ENCODE results near the gene FLRT1.

The FLRT1 gene

GRCh38 chr11:64064374-64065140 is 28.8 kb downstream of the FLRT1 start:
- in situ Hi-C loops (cut with MboI; ENCODE audit: low sequenced_read_pairs): no loop called here

DNA sequence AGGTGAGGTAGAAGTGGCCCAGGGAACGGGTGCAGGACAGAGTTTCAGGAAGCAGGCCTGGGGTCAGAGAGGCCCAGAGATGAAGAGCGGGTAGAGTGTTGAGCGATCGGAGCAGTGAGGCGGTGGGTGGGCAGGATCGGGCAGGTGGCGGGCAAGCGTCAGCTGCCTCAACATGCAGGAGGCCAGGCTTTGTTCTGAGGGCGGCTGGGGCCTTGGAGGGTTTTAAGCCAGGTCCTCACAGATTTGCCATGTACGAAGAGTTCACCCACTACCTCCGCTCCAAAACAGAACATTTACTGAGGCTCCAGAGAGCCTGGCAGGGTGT is 29.4 kb downstream of the FLRT1 start:
- in situ Hi-C loops (cut with MboI; ENCODE audit: low sequenced_read_pairs): no loop called here

DNA sequence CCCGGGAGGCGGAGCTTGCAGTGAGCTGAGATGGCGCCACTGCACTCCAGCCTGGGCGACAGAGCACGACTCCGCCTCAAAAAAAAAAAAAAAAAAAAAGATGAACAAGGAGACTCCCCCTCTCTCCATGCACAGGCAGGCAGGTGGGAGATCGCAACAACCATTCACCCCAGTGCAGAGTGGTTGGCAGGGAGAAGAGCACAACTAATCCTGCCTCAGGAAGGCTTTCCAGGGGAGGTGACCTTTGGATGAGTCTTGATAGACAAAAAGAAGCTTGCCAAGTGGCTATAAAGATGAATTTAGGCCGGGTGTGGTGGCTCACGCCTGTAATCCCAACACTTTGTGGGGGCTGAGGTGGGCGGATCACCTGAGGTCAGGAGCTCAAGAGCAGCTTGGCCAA is 30.0 kb downstream of the FLRT1 start:
- in situ Hi-C loops (cut with MboI; ENCODE audit: low sequenced_read_pairs): no loop called here

DNA sequence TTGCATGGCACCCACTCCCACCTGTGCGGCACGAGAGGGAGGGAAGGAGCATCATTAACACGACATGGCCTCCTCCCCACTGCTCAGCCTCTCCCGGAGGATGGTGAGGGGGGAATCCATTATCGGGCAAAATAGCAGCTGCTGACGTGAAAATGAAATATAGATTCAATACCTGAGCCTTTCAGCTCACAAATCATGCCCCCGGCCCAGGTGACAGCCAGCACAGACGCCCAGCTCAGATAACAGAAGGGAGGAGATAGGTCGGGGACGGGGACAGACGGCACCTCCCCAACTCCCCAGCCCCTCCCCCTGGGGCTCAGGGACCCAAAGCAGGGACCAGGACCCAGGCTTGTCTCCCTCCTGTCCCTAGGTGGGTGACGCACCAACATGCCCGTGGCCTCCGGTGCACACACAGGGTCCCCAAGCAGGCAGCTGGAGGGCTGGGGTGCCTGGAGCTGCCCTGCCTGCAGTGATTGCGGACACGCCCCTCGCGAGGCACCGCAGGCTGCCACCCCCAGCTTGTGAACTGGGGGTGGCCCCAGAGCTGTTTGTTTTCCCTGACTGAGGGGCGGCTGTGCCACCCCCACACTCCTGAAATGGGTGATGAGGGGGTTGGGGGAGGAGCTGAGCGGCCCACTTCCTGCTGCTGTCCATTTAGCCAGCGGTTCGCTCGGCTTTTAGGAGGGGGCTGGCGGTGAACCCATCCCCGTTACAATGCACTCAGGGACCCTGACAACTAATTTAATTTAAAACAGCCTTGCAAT is 31.7 kb downstream of the FLRT1 start:
- in situ Hi-C loops (cut with MboI; ENCODE audit: low sequenced_read_pairs): no loop called here

- in situ Hi-C loops (cut with MboI; ENCODE audit: low sequenced_read_pairs): no loop called here
These were observed 33.1 kb downstream of the FLRT1 start for GRCh38 chr11:64068705-64069400.

DNA sequence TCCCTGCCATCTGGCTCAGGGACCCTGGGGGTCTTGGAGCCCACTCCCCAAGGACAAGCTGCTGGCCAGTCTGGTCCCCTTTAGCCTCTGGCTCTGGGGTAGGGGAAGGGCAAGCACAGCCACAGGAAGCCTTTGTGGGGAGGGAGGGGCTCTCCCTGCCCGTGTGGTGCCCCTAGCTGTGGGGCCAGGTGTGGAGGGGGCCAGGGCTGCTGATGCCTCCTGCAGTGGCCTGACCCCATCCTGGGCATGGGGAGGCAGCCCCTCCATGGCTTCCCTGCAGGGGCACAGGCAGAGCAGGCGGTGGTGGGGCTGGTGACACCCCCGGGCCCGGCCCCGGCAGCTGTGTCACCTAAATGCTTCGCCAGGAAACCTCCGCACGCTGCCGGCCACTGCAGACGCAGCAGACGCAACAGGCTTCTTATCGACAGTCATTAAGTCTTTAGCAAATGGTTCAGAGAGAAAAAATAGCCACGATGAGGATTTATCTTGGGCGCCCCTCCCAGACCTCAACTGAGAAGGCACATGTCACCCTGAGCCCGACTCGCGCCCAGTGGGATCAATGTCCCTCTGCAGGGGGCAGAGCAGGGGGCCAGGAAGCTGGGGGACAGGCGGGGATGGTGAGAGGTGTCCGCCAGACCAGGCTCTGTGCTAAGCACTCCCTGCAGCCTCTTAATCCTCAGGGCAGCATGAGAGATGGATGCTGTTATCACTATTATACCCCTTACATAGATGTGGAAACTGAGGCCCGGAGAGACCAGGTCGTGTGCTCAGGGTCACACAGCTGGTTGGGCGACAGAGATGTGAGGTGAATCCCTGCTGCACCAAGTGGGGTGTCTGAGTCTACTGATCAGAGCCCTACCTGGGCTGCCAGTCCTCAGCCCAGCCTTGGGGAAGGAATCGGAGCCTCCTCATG is 33.9 kb downstream of the FLRT1 start:
- in situ Hi-C loops (cut with MboI; ENCODE audit: low sequenced_read_pairs): no loop called here

- in situ Hi-C loops (cut with MboI; ENCODE audit: low sequenced_read_pairs): no loop called here
These were observed 34.6 kb downstream of the FLRT1 start for GRCh38 chr11:64070314-64070681.

GRCh38 chr11:64071849-64072248 is 36.1 kb downstream of the FLRT1 start:
- in situ Hi-C loops (cut with MboI; ENCODE audit: low sequenced_read_pairs): no loop called here

DNA sequence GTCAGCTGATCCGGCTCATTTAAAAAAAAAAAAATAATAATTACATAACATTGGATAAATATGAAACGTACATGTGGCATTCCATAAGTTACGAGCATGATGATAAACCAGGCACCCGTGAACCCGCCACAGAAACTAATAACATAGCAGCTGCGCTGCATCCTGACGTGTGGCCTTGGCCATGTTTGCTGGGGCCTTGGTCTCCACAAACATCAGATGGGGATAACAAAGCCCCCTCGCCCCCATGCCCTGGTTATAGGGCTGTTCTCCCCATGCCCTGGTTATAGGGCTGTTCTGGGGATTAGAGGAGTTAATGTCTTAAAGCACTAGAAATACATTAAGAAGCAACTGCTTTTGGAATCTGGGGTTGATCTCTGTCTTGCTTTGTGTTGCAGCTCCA is 36.7 kb downstream of the FLRT1 start:
- in situ Hi-C loops (cut with MboI; ENCODE audit: low sequenced_read_pairs): no loop called here

GRCh38 chr11:64072871-64073270 is 37.1 kb downstream of the FLRT1 start:
- in situ Hi-C loops (cut with MboI; ENCODE audit: low sequenced_read_pairs): no loop called here

GRCh38 chr11:64073542-64073941 is 37.8 kb downstream of the FLRT1 start:
- in situ Hi-C loops (cut with MboI; ENCODE audit: low sequenced_read_pairs): no loop called here

DNA sequence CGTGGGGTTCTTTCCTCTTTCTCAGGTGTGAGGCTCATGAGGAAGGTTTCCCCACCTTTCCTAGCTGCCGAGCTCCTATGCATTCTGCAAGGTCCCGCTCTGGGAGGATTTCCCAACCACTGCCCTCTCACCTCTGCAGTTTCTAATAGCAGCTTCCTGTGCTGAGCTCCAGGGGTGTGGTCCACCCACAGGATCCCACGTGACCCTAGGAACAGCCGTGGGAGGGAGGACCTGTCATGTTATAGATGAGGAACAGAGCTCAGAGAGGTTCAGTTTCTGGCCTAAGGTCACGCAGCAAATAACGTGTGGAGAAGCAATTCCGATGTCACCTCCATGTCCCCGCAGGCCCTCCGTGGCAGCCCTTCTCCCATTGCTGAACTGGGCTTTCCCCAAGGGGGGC is 38.5 kb downstream of the FLRT1 start:
- in situ Hi-C loops (cut with MboI; ENCODE audit: low sequenced_read_pairs): no loop called here

GRCh38 chr11:64076758-64077157 is 41.0 kb downstream of the FLRT1 start:
- in situ Hi-C loops (cut with MboI; ENCODE audit: low sequenced_read_pairs): no loop called here

DNA sequence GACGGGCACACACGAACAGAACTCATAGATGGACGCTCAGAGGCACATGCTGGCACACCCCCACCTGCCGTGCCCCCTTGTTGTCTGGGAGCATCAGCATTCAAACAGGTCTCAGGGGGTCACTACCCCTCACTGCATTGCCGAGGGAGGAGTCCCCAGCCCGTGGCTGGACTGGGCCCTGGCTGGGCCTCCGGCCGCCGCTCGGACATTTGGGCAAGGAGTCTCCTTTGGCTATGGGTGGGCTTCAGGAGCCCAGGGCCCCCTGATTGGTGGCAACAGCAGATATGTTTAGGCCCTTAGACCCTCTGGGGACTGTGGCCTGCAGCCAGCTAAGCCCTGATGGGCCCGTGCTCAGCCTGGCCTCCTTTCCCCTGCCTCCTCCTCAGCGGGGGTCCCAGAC is 41.9 kb downstream of the FLRT1 start:
- in situ Hi-C loops (cut with MboI; ENCODE audit: low sequenced_read_pairs): no loop called here

GRCh38 chr11:64078284-64078683 is 42.6 kb downstream of the FLRT1 start:
- in situ Hi-C loops (cut with MboI; ENCODE audit: low sequenced_read_pairs): no loop called here

GRCh38 chr11:64078905-64079304 is 43.2 kb downstream of the FLRT1 start:
- in situ Hi-C loops (cut with MboI; ENCODE audit: low sequenced_read_pairs): no loop called here

- in situ Hi-C loops (cut with MboI; ENCODE audit: low sequenced_read_pairs): no loop called here
These were observed 44.7 kb downstream of the FLRT1 start for GRCh38 chr11:64080390-64080789.

DNA sequence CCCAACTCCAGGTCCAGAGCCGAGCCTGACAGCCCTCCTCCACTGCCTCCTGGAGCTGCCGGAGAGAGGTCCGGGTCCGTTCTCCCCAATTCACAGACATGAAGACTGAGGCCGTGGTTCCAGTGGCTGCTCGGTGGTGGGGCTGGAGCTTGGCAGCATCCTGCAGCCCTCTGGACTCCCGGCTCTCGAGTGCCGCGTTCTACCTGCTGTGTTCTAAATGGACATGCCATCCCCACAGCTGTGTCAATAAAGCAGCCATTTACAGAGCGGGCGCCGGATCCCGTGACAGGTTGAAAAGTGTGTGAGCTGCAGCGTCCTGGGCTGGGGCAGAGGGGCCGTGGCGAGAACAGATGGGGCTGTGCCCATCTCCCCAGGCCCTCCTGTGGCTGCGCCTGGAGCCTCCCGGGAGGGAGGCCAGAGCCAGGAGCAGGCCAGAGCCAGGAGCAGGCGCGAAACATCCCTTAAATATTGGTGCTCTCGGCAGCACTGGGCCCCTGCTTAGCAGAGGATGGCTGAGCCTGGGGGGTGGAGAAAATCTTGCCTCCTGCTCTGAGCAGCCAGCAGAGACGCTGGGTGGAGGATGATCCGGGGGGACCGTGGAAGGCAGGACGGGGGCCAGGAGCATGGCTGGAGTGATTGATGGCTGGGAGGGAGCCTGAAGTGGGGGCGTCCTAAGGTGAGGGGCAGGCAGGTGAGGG is 46.2 kb downstream of the FLRT1 start:
- in situ Hi-C loops (cut with MboI; ENCODE audit: low sequenced_read_pairs): no loop called here

DNA sequence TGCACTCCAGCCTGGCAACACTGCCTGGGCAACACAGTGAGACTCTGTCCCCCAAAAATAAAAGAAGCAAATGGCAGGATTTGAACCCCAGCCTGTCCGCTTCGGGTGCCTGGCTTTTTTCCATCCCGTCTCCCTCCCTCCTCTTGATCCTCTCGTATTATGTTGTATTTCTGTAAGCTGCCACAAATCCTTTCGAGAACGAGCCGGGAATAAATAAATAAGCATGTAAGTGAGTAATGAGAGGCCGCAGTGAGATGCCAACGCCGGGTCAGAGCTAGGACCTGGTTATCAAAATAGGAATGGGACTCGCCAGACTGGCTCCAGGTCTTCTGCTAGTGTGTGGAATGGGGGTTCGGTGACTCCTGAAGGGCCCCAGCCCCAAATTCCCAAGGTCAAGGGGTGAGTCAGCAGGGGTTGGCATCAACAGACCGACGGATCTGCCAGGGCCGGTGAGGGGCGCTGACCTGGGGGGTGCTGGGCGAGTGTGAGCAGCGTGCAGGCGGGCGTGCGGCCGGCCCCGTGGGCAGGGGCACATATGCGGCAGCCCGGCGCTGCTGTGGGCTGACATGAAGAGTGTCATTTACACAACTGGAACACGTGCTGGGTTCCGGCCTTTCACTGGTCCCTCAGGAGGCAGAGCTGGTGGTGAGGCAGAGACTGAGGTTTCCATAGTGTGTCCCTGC is 47.8 kb downstream of the FLRT1 start:
- in situ Hi-C loops (cut with MboI; ENCODE audit: low sequenced_read_pairs): no loop called here
